Measurements from ENCODE around the gene CRTC3.

DNA sequence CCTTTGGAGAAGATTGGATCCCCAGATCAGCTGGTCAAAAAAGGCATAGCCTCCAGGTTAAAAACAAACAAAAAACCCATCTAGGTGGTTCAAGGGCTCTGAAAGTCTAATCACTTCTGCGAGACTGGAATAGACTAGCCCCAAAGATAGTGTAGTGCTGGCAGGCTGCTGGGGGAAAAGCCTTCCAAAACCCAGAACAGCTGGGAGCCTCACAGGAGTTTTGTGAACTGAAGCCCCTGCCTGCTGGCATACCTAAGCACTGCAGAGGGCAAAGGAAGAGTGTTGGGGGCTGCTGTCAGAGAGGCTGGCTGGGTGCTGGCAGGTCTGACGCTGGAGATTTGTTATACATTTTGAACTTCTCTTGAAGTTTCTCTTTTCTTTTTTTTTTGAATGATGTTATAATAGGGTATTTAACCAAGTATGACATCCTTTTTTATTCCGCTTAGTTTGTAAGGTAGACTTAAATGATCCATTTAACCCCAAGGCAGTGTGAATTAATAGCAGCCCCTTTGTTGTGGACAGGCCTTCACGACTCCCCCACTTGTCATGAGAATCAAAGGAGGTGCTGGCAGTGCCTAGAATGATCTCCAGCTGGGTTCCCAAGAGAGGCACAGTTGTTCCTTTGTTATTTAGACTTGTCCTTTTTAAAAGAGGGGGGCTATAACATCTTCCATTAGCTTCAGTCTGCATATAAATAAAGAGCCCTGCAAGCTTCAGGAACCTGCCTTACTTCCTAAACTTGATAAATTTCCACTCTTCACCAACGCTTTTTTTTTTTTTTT is 53.9 kb downstream of the CRTC3 start:
- TF ChIP-seq CTCF (IDR thresholded peaks at IDR 0.05) (no peak), POLR2A (IDR thresholded peaks at IDR 0.05) (no peak)

All from testis (tissue), 2 donors.